GM12892 (cell line): Measurements from ENCODE around the gene CMTM6.

ENCODE experiments used
- POLR2A ChIP-seq: IDR thresholded peaks from 2 replicates; pipeline ENCODE4 v1.6.1; 2011; ENCODE audit warnings: low read depth, low read length, control low read depth
- POLR2AphosphoS5 ChIP-seq: IDR thresholded peaks from 2 replicates; pipeline ENCODE4 v1.6.1; 2011; ENCODE audit warnings: low read depth, low read length, control low read depth
- TAF1 ChIP-seq: IDR thresholded peaks from 2 replicates; pipeline ENCODE4 v1.6.1; 2011; ENCODE audit warnings: low read depth, mild to moderate bottlenecking, control low read depth, low read length, borderline replicate concordance

DNA sequence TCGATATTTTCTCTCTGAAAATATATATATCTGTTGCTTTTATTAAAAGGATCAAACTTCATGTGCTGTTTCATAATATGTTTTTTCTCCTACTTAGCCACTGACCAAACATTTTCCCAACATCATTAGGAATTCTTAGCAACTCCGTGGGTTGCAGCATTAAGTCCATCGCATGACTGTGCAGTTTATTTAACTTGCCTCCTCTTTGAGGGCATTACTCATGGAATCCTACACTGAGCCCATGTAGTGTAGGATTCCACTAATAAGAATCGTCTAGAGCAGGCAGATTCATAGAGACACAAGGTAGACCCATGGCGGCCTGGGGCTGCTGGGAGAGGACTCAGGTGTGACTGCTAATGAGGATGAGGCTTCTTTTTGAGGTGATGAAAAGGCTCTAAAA, 49.3 kb downstream of the CMTM6 start:
- TF ChIP-seq POLR2A = no peak
- TF ChIP-seq POLR2AphosphoS5 = no peak
- no peak for TF ChIP-seq TAF1
